Spleen (tissue), 11 donors: ENCODE measurements around the gene ZNF496. TPM values are rescaled to one million over a fixed set of nuclear protein-coding genes. Genes with fewer than 3 reads are reported as not detected.

Source experiments
- DNase-seq: peaks from one replicate; pipeline ENCODE4 v3.0.0-alpha.2; 2020
- H3K27ac ChIP-seq, 8 donors: fragments of 200-600 bp; sonication (generic) in 7 of 8; 1 replicate in 4 of 8; 2 replicates in 4 of 8; pipeline versions ENCODE4 v1.5.0 to v1.8.0; 2016 to 2021; ENCODE audit warnings: inconsistent platforms in 4 of 8, mild to moderate bottlenecking in 4 of 8, moderate library complexity in 1 of 8
- H3K27me3 ChIP-seq, 7 donors: fragments of 200-600 bp; sonication (generic) in 6 of 7; replicated peaks in 1 of 7; 1 replicate in 4 of 7; 2 replicates in 3 of 7; pipeline versions ENCODE4 v1.5.0 to v1.8.0; 2016 to 2021; ENCODE audit warnings: inconsistent platforms in 3 of 7, mild to moderate bottlenecking in 1 of 7
- H3K36me3 ChIP-seq, 6 donors: fragments of 200-600 bp; sonication (generic) in 5 of 6; 1 replicate in 4 of 6; 2 replicates in 2 of 6; pipeline versions ENCODE4 v1.5.0 to v1.8.0; 2016 to 2021; ENCODE audit warnings: inconsistent platforms in 2 of 6
- H3K4me1 ChIP-seq, 6 donors: fragments of 200-600 bp; sonication (generic) in 5 of 6; 1 replicate in 3 of 6; 2 replicates in 3 of 6; pipeline versions ENCODE4 v1.5.0 to v1.8.0; 2016 to 2021; ENCODE audit warnings: inconsistent platforms in 3 of 6
- H3K4me3 ChIP-seq, 8 donors: fragments of 200-600 bp; sonication (generic) in 7 of 8; 1 replicate in 4 of 8; 2 replicates in 4 of 8; pipeline versions ENCODE4 v1.5.0 to v1.8.0; 2016 to 2021; ENCODE audit warnings: inconsistent platforms in 4 of 8, mild to moderate bottlenecking in 4 of 8, moderate library complexity in 2 of 8
- H3K9me3 ChIP-seq, 8 donors: fragments of 200-600 bp; sonication (generic) in 7 of 8; 1 replicate in 4 of 8; 2 replicates in 4 of 8; pipeline versions ENCODE4 v1.5.0 to v1.8.0; 2016 to 2021; ENCODE audit warnings: inconsistent platforms in 4 of 8
- CTCF ChIP-seq, 11 experiments: fragments of 200-600 bp in 7 of 11; fragments of 450-650 bp in 4 of 11; sonication (generic) in 4 of 11; IDR thresholded peaks in 8 of 11; conservative IDR thresholded peaks in 3 of 11; 1 replicate in 7 of 11; 2 replicates in 4 of 11; pipeline versions ENCODE4 v1.4.0 to v1.8.0; 2016 to 2021; ENCODE audit warnings: antibody characterized with exemption in 11 of 11, inconsistent platforms in 4 of 11, mild to moderate bottlenecking in 1 of 11
- POLR2A ChIP-seq, 3 donors: fragments of 450-650 bp; IDR thresholded peaks; one replicate each; pipeline ENCODE4 v1.5.1; 2017; ENCODE audit warnings: antibody characterized with exemption in 3 of 3, mild to moderate bottlenecking in 1 of 3
- POLR2AphosphoS5 ChIP-seq, 3 donors: sonication (generic); formaldehyde crosslinking; IDR thresholded peaks; one replicate each; pipeline ENCODE4 v1.5.1; 2017; ENCODE audit warnings: antibody characterized with exemption in 3 of 3
- WGBS, 5 donors: extraction: QIAGEN DNeasy Blood & Tissue Kit in 3 of 5; methylation state at CpG; one replicate each; pipeline versions ENCODE4 v1.1.5 to v1.1.7; 2013 to 2018; 5-methylcytosine and 5-hydroxymethylcytosine counted together
- intact Hi-C: fragments of 100-400 bp; cut with DNase I; formaldehyde crosslinking; loops from one replicate; pipeline ENCODE4 v1.15.0; 2023; ENCODE audit warnings: low total_unique reads
- polyA plus RNA-seq, 3 donors: library from polyadenylated mRNA; stranded (reverse); fragments of 200-250 nt; gene quantifications; one replicate each; pipeline ENCODE4 v1.2.1, GENCODE V29; 2013
- total RNA-seq, 7 donors: library from RNA; depleted of rRNA in 3 of 7; stranded (reverse); fragments of >200 nt in 3 of 7; fragmentation: NEBNext Ultra II Directional in 4 of 7; extraction: Animal tissue kit (Norgen Biotek cat#: 25700) in 4 of 7; gene quantifications; one replicate each; pipeline versions ENCODE4 v1.1.0 to v1.2.1, GENCODE V29; 2016 to 2021
- donor health status: healthy with polysubstance abuse.
- donor health status: DM: no; HTN: no; CAD: no; lungs with moderate emphysema.
- donor health status: DM: no; HTN: no; CAD: no.
- donor health status: Bipolar disorder and iron deficiency.
- donor health status: healthy.
- donor health status: DM: no; HTN: no; CAD: no.
- donor health status: DM: yes; HTN: yes; CAD: no.

Gene ZNF496
- total and polyA plus RNA-seq, 10 donors: 5.7 to 45.4 (median 26.7) TPM

DNA sequence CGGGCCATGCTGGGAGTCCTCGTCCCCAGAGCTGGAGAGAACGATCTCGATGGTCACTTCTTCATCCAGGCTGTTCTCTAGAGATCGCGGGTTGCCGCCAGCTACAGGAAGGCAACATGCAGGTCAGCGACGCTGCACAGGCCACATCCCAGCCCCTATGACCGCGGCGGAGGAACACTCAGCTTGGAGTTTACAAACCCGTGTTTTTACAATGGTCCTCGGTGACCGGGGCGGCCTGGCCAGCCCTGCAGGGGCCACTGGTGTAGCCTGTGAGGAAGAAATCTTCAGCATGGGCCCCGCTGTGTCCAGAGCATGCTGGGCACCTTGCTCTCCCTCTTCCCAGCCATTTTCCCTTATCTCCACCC lies 30.5 kb downstream of the ZNF496 start:
- no peaks in the 10 kb centered on the region for H3K9me3 ChIP-seq
- DNase-seq: no peak
- intact Hi-C loops: no loop called here
- TF ChIP-seq POLR2A (IDR thresholded peaks at IDR 0.05): no peak
- TF ChIP-seq POLR2AphosphoS5 (IDR thresholded peaks at IDR 0.05): no peak
- TF ChIP-seq CTCF (IDR thresholded peaks at IDR 0.05 in 8 of 11, conservative IDR thresholded peaks at IDR 0.05 in 3 of 11): no peak
- H3K27me3 ChIP-seq: no peaks in the 10 kb centered on the region
- peaks cover 0 to 82% (median 37%) of the 10 kb centered on the region in 6 donors for H3K36me3 ChIP-seq
- WGBS, 5 donors: 88 to 98% (median 96%) methylated on average over 16 to 17 of the region's 17 CpGs
- no peaks in the 10 kb centered on the region for H3K4me1 ChIP-seq
- no peak overlapping the region for H3K4me3 ChIP-seq
- no peak overlapping the region for H3K27ac ChIP-seq

- TF ChIP-seq CTCF (IDR thresholded peaks at IDR 0.05 in 8 of 11, conservative IDR thresholded peaks at IDR 0.05 in 3 of 11): no peak
- TF ChIP-seq POLR2A (IDR thresholded peaks at IDR 0.05): no peak
- peak in 1 of 3 donors; percentile 41 for TF ChIP-seq POLR2AphosphoS5 (IDR thresholded peaks at IDR 0.05)
- H3K4me1 ChIP-seq: no peaks in the 10 kb centered on the region
- H3K9me3 ChIP-seq: no peaks in the 10 kb centered on the region
- H3K27ac ChIP-seq: no peak overlapping the region
- peaks cover 0 to 78% (median 35%) of the 10 kb centered on the region in 6 donors for H3K36me3 ChIP-seq
- WGBS, 5 donors: 97 to 98% (median 98%) methylated on average over 44 to 47 of the region's 47 CpGs
- intact Hi-C loops: no loop called here
- H3K27me3 ChIP-seq: no peaks in the 10 kb centered on the region
- DNase-seq: no peak
- no peak overlapping the region for H3K4me3 ChIP-seq
Observed at GRCh38 chr1:247300491-247301175, 31.0 kb downstream of the ZNF496 start.

GRCh38 chr1:247299723-247300381 lies 31.8 kb downstream of the ZNF496 start:
- no peaks in the 10 kb centered on the region for H3K4me1 ChIP-seq
- H3K36me3 ChIP-seq: peaks cover 0 to 70% (median 30%) of the 10 kb centered on the region in 6 donors
- H3K9me3 ChIP-seq: no peaks in the 10 kb centered on the region
- H3K4me3 ChIP-seq: no peak overlapping the region
- WGBS, 5 donors: 85 to 95% (median 93%) methylated on average over 11 to 12 of the region's 12 CpGs
- no peak overlapping the region for H3K27ac ChIP-seq
- DNase-seq: no peak
- no peak for TF ChIP-seq CTCF (IDR thresholded peaks at IDR 0.05 in 8 of 11, conservative IDR thresholded peaks at IDR 0.05 in 3 of 11)
- TF ChIP-seq POLR2A (IDR thresholded peaks at IDR 0.05): no peak
- no peak for TF ChIP-seq POLR2AphosphoS5 (IDR thresholded peaks at IDR 0.05)
- intact Hi-C loops: no loop called here
- H3K27me3 ChIP-seq: no peaks in the 10 kb centered on the region

GRCh38 chr1:247298701-247299100 lies 33.0 kb downstream of the ZNF496 start:
- Histone ChIP-seq H3K36me3 (peaks cover 0 to 58% (median 21%) of the 10 kb centered on the region in 6 donors), H3K9me3 (no peaks in the 10 kb centered on the region), H3K27ac (no peak overlapping the region), H3K4me3 (no peak overlapping the region), H3K4me1 (no peaks in the 10 kb centered on the region), H3K27me3 (no peaks in the 10 kb centered on the region)
- TF ChIP-seq POLR2AphosphoS5 (IDR thresholded peaks at IDR 0.05) (no peak), CTCF (IDR thresholded peaks at IDR 0.05 in 8 of 11, conservative IDR thresholded peaks at IDR 0.05 in 3 of 11) (no peak), POLR2A (IDR thresholded peaks at IDR 0.05) (no peak)
- no peak for DNase-seq
- 84 to 91% (median 88%) methylated on average over 4 of the region's 4 CpGs for WGBS, 5 donors
- intact Hi-C loops: no loop called here
